GM18861 (cell line): Measurements from ENCODE around the gene KCNJ12.
"Not testable (repeated sequence)": the region's sequence is repeated elsewhere in the genome, so short reads cannot be mapped to it uniquely, and the experiment has no call there.

Experiments used
- ATAC-seq: cut with Tn5 transposase; IDR thresholded peaks from one replicate; pipeline ENCODE4 v1.9.1; 2021; ENCODE audit not compliant: unreplicated experiment

The KCNJ12 gene

GRCh38 chr17:21382560-21383495 lies 6.7 kb downstream of the KCNJ12 start:
- ATAC-seq, result no peak

DNA sequence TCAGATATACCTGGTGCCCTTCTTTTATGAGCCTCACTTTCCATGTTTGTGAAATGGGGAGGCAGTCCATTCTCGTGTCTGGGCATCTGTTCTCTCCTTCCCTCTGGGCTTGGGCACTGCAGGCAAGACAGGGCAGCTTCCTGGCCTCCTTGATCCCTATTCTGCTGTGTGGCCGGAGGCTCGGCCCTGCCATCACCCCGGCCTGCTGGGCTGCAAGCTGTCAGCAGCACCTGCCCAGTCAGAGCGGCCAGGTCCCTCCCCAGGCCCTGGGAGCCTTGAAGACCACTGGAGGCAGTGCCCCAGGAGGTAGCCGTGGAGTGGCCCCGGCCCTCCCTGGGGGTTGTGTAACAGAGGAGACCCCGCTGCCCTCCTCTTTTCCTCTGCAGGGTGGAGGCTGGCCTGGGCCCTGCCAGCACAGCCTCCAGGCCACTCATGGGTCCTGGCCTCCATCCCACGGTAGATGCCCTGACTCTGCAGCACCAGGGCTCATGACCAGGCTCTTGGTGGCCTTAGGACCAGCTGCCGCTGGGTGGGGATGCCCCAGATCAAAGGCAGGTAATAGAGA lies 9.2 kb downstream of the KCNJ12 start:
- ATAC-seq, result no peak

GRCh38 chr17:21387616-21388015 lies 11.5 kb downstream of the KCNJ12 start:
- ATAC-seq, result no peak

DNA sequence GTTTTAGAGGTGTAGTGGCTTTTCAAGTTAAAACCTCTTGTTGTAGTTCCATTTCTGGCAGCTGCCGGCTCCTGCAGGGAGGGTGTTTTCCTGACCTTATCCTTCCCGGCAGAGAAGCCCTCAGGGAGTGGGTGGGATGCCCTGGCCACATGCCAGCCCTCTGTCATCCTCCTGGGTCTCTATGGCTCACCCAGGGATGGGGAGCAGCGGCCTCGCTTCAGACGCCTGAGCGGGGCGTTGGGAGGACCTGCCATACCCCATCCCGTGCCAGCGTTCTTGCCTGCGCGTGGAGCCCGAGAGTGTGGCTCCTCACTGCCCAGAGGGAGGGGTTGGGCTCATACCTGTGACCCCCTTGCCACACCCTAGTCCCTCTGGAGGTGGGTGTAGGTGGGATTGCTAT lies 11.9 kb downstream of the KCNJ12 start:
- no peak for ATAC-seq

GRCh38 chr17:21388944-21389343 lies 12.8 kb downstream of the KCNJ12 start:
- ATAC-seq, result no peak

GRCh38 chr17:21389394-21389793 lies 13.2 kb downstream of the KCNJ12 start:
- no peak for ATAC-seq

- ATAC-seq, result no peak
Observed at GRCh38 chr17:21390294-21390693, 14.1 kb downstream of the KCNJ12 start.

- ATAC-seq, result no peak
Observed at GRCh38 chr17:21392266-21392665, 16.1 kb downstream of the KCNJ12 start.

GRCh38 chr17:21394265-21394664 lies 18.1 kb downstream of the KCNJ12 start:
- ATAC-seq, result no peak

- ATAC-seq, result no peak
Observed at GRCh38 chr17:21395764-21396163, 19.6 kb downstream of the KCNJ12 start.

GRCh38 chr17:21396237-21396636 lies 20.1 kb downstream of the KCNJ12 start:
- ATAC-seq, result no peak

DNA sequence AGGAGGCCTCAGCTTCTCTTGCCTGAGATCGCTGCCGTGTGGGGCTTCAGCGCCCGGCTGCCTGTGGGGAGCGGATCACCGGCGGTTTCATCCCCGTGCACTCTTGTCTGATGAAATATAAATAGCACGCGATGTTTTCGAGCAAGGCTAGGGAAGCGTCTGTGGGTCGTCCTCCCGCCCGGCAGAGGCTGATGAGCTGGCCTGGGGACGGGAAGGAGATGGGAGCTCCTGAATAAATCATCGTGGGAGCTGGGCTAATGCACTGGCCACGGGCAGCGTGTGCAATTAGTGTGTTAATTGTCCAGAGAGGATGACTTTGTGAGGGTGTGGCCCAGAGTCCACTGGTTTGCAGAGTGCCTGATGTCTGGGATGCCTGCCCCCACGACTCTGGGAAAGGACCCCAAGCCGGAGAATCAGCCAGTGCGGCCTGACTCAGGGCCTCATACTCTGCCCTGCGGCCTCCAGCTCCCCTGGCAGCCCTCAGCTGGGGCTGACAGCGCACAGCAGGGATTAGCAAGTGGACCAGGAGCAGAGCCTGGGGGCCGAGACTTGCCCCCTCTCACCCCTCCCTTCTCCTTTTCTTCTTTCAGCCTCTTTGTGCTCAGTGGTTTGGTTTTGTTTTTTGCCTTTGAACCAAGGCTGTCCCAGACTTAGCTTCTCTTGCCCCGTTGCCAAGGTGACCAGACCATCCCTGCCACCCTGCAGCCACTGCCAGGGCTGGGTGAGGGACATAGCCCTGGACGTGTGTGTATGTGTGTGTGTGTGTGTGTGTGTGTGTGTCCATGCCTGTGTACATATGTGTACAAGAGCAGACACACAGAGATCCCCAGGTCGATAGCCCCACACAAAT lies 21.4 kb downstream of the KCNJ12 start:
- ATAC-seq, result no peak

- no peak for ATAC-seq
Observed at GRCh38 chr17:21399474-21400186, 23.5 kb downstream of the KCNJ12 start.

DNA sequence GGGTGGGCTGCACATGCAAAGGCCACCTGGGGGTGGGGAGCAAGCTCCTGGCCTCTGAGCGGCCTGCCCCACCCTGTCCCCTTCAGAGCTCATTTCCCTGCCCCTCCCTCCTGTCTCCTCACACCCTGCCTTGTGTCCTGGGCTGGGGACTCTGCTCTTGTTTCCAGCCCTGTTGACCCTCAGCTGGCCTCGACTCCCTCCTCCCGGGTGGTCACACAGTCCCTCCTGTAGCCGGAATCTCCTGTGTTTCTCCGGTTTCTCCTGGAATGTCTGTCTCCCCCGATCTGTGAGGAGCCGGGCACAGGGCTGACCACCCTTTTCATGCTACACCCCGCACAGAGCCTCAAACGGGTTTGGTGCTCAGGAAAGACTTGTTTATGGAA lies 24.0 kb downstream of the KCNJ12 start:
- not testable (repeated sequence) for ATAC-seq

DNA sequence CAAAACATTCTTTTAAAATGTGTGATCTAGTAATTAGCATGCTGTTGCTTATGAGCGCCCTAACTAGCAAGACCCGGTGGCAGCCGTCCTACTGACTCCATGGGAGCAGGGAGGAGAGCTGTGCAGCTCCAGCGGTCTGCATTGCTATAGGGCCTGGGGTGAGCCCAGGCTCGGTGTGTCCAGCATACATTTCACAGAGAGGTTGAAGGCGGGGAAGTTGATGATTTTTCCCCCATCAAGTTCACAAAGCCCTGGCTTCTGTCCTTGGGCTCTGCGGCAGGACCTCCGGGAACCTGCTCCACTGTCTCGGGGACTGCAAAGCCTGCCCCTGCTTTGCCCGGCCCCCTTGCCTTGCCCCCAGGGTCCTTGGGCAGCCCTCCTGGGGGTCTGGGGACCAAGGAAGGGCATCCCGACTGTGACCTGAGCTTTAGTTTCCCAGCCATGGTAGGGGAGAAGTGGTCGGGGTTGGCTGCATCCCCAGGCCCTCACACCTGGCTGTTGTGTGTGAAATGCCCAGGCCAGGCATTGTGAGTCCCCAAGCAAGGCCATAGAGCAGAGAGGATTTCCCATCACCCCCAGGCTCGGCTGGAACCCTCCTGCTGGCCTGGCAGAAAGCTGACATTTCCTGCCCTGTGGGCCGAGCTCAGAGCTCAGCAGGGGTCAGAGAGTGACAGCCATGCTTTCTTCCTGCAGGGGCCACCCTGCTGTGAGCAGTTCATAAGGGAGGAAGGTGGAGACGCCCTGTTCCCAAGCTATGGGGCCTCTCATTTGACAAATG lies 24.8 kb downstream of the KCNJ12 start:
- ATAC-seq, result no peak

- not testable (repeated sequence) for ATAC-seq
Observed at GRCh38 chr17:21402166-21402571, 26.0 kb downstream of the KCNJ12 start.

DNA sequence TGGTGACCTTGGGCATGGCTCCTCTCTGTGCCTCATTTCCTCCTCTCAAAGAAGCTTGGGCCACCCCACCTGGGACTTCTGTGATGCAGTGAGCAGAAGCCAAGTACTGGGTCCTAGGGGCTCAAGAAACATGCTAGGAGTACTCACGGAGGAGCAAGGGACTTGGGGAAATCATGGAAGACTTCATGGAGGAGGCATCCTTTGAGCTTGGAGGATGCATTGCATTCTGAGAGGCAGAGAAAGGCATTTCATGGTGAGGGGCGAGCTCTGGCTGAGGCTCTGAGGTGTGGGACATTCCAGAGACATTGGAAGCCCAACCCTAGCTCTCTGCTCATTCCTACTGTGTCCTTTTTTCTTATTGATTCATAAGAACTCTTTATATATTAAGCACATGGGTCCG lies 26.8 kb downstream of the KCNJ12 start:
- ATAC-seq, result not testable (repeated sequence)

GRCh38 chr17:21404106-21404505 lies 27.9 kb downstream of the KCNJ12 start:
- ATAC-seq, result not testable (repeated sequence)

- ATAC-seq, result not testable (repeated sequence)
Observed at GRCh38 chr17:21404539-21404938, 28.4 kb downstream of the KCNJ12 start.
